ENCODE measurements around the gene RPS15A.
"Not testable (repeated sequence)": the region's sequence is repeated elsewhere in the genome, so short reads cannot be mapped to it uniquely, and the experiment has no call there.

RPS15A gene

DNA sequence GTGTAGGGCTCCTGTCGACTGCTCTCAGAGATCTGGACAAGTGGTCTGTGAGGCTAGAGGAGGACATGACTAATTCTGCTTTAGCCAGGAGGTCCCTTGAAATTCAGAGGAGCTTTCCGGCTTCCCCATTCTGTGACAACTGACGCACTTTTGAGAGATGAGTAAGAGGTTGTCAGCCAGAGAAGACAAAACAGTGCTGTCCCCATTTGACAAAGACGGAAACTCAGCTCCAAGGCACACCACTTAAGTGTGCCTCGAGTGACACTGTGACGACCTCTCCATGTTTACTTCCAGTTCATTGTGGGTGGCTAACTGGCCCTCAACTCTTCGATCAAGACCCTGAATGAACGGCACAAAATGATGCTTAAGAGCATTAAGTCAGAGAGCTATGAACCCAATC lies 47.3 kb downstream of the RPS15A start:
- DNase-seq (ENCODE audit: low spot score): not testable (repeated sequence)

DNA sequence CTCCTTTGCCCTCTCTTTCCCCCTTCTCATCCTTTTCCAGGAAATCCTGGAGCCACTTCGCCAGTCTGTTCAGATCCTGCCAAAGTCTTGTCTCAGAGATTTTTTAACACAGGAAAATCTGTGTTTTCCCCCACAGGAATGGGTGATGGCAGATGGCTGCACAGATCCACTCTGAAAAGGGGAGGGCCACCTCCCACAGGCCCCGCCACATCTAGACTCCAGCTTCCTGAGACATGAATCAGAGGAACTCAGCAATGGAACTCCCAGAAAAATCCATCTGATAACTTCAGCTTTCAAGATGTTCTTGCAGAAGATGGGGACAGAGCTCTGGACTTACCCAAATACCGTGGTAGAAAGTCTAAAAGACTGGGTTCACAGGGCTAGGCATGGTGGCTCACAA lies 50.1 kb downstream of the RPS15A start:
- not testable (repeated sequence) for DNase-seq (ENCODE audit: low spot score)

DNA sequence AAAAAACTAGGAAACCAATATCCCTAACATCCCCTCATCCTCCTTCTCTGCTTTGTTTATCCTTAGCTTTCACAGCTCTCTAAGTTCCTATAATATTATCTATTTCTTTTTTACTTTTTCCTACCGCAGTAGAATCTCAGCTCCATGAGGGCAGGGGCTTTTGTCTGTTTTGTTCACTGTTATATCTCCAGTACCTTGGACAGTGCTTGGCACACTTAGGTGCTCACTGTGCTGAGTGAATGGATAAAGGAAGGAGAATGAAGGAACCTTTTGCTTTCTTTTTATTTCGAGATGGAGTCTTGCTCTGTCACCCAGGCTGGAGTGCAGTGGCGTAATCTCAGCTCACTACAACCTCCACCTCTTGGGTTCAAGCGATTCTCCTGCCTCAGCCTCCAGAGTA lies 51.4 kb downstream of the RPS15A start:
- DNase-seq (ENCODE audit: low spot score): not testable (repeated sequence)

- not testable (repeated sequence) for DNase-seq (ENCODE audit: low spot score)
These were observed 55.9 kb downstream of the RPS15A start for GRCh38 chr16:18734279-18734678.

All from COLO829 (cell line).